ENCODE results near the gene TNS3.

Gene TNS3

DNA sequence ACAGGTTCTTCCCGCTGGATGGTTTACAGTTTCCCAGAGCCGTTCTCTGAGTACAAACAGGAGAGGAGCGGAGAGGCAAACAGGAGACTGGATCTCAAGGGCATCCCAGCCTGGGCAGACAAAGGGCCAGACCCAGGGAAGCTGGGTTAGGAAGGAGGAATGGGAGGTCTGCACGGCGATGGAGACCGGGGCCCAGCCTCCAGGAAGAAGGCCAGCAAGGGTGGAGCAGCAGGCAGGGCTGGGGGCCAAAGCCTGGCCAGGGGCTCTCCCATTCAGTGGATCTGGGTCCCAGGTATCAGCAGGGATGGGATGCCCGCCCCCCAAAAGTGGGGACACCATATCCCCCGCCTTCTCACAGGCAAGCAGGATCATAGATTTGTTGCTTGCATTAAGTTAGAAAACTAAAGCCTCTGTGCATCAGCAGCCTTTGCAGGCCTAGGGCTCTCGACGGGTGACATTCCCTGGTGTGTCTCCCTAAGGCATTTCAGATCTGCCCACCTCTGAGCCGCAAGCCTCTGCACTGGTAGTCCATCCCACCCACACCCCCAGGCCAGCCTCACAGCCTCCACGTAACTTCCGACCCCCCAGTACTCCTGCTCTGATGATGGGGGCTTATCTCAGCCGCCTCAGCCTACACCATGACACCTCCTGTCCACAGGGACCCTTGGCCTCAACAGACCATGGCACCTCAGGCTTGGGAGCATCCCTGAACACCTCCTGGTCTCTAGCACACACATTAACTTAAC is 59.9 kb downstream of the TNS3 start:
- no peak for DNase-seq (ENCODE audit: low spot score)

DNA sequence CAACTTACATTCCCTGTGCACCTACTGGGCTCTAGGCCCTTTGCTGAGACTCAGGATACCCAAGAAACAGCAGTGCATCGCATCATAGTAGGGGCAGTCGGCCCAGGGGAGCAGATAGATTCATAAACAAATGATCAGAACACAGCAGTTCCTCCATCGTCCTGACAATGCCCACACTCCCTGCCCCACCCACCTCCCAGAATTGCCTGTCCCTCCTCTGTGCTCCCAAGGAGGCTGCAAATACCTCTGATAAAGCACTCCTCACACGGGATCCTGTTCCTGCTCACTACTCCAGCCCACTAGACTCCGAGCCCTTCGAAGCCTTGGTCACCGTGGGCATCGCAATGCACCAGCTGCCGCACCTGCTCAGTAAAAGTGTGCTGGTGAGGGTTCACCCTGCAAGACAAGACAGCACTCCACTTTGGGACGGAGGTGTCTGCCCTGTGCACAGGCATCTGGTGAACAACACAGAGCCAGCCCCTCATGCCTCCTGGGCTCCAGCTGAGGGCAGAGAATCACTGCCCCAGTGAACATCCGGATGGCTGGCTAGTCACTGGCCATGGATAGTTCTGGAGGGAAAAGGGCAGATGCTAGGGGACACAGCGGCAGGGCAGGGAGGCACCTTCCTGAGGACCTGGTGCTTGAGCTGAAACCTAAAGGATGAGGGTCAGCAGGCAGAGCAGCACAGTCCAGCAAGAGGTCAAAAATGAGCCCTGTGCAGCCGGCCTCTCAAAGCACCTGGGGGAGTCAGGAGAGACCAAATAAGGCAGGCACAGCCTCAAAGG is 60.7 kb downstream of the TNS3 start:
- no peak for DNase-seq (ENCODE audit: low spot score)

DNA sequence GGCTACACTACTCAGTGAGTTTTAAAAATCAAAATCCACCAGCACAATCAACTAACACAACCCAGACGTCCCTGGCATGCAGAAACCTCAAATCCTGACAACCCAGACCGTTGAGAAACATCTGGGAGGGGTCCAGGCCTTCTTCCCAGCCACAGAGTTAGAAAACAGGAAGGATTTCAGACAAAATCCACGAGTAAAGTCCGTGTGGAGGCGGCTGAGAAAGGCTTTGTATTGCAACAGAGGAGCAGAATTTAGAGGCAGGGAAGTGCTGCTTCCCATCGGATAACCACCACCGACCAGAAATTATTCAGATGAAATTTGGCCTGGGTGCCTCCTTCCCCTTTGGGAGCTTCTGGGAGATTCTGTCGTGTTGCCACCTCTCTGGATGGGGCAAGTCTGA is 61.5 kb downstream of the TNS3 start:
- no peak for DNase-seq (ENCODE audit: low spot score)

DNA sequence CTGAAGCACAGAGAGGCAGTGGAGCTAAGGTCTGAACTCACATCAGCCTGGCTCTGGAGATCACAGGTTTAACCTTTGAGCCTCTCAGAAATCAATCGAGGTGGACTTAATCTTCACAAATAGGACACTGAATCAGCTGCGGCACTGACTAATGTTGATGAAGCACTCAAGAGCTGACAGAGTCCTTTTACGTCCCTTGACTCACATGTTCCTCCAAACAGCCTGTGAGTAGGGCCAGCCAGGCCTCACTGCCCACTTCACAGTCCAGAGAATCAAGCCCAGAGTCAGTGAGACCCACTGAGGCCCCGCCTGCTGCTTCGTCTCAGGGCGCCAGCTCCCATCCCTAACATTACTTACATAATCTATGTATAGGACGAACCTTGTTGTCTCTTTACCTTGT is 63.1 kb downstream of the TNS3 start:
- DNase-seq (ENCODE audit: low spot score) = no peak

DNA sequence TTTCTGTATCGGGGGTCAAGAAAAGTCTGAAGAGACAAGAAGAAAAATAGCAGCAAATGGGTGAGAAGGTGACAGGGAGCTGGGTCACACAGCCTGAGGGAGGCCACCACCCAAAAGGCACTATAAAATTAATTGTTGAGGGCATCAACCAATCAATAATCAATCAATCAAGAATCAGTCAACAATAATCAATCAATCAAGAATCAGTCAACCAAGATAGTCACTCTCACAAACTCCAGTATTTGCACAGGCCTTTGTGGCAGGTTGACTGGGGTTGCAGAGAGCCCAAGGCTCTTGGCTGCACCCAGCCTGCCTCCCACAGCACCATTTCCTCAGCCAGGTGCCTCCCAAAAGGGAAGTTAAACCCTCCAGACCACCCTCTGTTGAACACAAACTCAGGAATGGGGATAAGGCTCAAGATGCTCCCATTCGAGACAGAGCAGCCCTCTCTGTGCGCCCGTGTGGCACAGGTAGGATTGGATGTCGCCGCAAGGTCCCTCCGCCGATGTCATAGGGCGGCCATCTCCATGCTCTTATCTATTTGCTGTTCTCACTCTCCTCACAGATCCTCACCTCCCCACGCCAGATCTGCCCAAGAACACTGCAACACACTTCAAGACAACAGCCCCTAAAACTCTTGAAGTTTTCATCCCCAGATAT is 64.0 kb downstream of the TNS3 start:
- no peak for DNase-seq (ENCODE audit: low spot score)

DNA sequence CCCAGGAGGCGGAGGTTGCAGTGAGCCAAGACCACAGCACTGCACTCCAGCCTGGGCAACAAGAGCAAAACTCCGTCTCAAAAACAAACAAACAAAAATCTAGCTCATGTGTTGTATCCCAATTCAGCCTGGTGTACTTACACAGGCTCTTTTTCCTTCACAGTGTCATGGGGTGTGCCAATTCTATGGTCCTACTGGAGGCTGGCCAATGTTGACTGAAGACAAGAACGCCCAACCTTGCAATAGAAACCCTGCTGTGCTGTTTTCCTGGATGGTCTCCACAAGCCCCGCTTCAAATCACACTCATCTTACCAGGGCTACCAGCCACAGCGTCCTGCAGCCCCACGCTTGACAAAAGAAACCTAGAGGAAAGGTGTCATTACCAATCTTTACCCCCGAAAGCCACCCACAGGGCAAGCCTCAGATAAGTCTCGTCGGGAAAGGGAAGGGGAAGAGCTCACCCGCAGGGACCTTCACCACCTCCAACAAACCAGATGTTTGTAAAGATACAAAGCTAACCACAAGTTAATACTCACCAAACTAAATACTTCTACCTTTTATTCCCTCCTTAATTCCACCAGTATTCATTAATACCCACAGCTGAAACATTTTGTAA is 64.8 kb downstream of the TNS3 start:
- DNase-seq (ENCODE audit: low spot score) = no peak

DNA sequence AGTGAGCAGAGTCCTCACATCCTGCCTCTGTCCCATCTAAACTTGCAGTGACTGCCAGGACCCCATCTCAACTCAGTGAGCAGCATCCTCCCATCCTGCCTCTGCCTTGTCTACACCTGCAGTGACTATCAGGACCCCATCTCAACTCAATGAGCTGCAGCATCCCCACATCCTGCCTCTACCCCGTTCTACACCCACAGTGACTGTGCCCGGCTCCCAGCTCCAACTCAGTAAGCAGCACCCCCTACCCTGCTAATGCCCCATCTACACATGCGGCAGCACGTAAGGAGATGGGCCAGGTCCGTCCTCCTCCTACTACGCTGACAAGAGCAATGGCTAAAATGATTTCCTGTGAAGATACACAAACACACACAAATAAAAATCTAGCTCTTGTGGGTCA is 65.5 kb downstream of the TNS3 start:
- no peak for DNase-seq (ENCODE audit: low spot score)

DNA sequence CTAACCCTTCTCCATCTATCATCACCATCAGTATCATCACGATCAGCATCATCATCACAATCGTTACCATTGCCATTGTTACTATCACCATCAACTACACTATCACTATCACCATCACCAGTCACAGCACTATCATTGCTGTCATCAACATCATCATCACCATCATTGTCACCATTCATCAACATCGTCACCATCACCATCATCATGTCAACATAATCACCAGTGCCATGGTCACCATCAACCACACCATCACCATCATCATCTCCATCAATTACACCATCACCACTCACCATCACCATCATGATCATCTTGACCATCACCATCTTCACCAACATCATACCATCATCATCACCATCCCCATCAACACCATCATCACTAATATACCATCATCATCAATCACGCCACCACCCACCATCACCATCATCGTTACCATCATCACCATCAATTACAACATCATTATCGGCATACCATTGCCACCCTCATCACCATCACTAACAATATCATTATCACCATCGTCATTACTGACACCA is 66.5 kb downstream of the TNS3 start:
- no peak for DNase-seq (ENCODE audit: low spot score)

DNA sequence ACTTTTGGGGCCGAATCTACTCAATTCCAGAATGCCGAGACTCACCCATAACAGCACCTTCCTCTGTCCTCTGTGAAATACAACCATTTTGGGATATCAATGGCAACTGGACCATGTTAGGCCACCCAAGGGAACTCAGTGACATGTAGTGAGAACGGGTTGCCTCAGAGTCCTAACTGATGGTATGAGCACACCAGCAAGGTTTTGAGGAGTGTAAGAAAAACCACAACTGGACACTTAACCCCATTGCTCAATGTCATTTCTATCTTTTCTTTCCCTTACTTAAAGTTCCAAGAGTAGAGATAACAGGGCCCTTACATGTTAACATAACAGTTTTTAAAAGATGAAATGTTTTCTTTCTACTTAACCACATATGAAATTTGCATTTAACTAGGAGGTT is 67.1 kb downstream of the TNS3 start:
- DNase-seq (ENCODE audit: low spot score) = no peak

DNA sequence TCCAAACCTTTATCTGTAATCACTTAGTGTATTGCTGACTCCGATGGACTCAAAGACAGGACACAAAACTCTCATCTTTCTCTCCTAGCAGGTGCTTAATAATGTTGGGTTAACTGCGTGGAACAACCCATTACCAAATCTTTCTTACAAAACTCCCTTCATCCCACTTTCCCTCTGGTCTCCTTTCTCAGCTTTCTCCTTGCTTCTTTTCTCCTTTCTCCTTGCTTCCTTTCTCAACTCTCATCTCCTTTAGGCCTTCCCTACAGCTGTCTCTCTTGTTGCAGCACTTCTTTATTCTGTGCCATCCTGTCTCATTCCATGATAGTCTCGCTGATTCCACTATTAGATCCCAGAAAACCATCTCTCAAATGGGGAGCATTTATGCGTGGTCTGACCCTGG is 67.5 kb downstream of the TNS3 start:
- DNase-seq (ENCODE audit: low spot score) = no peak

DNA sequence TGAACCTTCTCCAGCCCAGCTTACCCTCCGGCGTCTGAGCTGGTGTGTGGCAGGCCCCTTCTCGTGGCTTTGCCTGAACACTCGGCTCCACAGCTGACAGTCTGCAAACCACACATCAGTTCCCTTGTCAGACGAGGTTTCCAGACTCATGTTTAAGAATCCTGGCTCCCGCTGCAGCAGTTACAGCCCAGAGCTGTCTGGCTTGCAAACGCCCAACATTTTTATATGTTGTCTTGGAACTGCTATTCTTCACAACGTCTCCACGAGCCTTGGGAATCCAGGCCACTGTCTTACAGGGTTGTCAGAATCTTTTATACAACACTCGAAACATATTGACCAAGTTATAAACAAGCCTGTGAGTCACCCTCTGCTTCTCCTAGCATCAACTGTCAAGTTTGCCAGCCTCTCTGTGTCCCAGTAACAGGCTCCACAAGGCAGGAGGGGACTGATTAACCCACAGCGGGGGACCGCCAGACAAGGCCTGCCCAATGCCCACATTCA is 68.1 kb downstream of the TNS3 start:
- no peak for DNase-seq (ENCODE audit: low spot score)

DNA sequence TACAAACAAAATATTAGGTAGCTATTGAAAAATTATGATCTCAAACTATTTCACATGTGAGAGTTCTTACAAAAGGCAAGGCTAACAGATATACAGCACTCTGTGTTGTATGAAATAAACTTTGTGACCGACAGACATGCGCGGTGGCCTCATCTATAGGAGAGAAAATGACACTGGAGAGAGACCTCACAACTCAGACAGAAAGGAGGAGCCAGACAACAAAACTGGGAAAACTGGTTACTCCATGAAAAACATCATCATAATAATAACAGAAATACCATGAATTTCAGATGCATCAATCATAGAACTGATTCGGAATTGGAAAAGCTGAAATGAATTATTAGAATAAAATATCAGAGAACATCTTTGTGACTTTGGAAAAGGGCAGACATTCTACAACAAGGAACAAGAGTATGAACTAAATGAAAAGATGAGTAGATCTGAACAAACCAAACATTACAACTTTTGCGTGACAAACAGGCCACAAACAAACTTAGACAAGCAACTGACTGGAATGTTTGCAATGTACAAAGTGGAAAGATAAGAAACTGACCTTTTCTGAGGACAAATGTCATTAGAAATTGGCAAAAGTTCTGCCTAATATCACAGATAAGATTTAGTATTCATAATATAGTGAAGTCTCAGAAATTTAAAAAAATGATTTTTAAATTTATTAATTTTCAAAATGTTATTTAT is 69.3 kb downstream of the TNS3 start:
- no peak for DNase-seq (ENCODE audit: low spot score)

DNA sequence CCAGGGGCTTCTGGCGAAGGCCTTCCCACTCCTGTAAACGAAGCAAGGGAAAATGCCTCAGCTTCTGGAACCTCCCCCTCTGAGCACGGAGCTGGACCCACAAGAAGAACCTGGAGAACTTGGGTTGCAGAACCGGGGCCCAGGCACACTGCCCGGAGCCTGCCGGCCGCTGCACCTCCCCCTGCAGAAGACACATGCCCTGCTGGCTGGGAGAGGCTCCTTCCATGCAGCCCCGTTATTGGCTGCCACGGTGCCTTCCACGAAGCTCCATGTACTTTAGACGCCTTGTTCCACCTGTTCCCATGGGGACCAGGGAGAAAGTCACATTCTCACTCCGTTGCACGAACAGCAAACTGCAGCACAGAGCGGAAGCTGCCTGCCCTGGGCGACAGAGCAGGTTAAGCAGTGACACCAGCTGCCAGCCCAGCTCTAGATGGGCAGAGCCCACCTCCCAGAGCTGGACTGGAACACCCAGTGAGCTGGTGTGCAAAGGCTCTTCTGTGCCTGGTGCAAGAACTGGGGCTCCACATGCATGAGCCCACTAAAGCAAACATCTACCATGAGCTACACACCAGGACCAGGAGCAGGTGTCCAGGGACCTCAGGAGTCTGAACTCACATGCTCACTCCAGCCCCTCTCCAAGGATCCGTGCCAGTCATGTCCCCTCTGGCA is 70.1 kb downstream of the TNS3 start:
- DNase-seq (ENCODE audit: low spot score) = no peak

DNA sequence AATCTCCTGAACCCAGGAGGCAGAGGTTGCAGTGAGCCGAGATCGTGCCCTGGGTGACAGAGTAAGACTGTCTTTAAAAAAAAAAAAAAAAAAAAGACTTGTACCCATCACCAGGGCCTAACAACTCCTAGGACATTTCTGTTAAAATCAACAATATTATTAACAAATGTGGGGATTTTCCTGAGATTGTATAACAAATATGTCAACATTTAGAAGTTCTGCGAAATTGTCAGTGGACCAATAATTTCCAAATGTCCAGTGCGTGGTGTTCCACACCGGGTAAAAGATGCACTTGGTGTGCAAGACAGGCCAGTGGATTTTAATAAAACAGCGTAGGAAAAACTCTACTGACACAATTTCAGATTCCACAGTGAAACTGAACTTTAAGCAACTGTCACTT is 71.1 kb downstream of the TNS3 start:
- DNase-seq (ENCODE audit: low spot score) = no peak

DNA sequence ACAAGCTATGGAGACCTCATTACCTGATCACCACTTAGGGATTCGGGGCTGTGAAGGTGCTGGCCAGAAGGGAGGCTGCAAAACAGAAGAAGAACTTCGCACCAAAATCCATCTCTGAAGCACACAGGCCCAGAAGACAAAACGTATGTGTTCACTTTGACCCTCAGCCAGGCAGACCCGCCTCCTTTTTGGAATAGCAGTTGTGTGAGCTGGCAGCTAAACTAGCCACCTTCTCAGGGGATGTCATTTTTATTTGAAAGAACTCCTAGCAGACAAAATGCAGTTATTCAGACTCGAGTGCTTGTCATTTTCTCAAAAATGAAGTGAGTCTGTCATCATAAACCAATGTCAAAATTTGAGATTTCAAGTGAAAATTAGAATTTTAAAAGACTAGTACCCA is 71.7 kb downstream of the TNS3 start:
- no peak for DNase-seq (ENCODE audit: low spot score)

DNA sequence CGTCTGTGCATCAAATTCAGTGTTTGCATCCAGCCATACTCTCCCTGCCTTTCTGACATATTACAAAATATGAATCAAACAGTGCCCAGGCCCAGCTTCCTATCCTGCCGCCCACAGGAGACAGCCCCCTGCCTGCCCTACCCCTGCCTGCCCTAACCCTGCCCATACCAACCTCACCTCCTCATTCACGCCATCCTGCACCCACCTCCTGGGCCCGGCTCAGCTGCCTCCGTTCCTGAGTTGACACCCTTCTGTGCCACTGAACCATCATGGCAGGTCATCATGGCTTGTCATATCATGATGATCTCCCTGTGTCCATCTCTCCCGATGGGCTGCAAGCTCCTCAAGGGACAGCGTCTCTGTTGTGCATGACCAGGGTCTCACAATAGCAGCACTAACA is 72.3 kb downstream of the TNS3 start:
- DNase-seq (ENCODE audit: low spot score) = no peak

DNA sequence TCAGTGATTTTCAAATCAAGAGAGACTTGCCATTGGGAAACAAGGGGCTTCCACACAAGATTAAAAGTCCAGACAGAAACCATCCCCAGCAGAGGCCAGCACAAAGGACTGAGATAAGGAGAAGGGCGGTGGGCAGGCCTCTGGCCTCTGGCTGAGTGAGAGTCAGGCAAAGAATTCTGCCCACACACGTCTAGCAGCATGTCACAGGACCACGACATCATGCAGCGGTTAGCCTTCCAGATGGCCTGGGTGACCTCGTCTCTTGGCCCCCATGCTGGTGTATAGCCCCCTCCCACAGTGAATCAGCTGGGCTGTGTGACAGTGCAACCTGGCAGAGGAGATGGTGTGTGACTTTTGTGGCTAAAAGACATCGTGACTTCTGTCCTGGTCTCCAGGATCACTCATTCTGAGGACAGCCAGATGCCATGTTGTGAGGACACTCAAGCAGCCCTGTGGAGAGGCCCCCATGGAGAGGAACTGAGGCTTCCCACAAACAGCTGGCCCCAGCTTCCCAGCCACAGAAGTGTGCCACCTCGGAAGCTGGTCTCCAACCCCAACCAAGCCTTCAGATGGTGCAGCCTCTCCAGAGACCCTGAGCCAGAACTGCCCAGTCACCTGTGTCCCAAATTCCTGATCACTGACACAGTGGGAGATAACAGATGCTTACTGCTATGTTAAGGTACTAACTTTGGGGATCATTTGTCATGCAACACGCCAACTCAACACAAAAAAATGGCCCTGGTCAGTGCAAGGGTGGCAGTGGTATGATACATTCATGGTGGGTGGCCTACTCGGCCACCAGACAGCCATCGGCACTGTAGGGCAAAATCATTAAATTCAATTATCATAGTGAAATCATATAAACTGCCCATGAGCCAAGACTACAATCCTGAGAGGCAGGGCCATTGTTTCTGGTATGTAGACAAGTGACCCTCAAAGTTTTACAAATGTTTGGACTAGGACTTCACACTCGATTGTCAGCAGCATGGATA is 73.2 kb downstream of the TNS3 start:
- no peak for DNase-seq (ENCODE audit: low spot score)

DNA sequence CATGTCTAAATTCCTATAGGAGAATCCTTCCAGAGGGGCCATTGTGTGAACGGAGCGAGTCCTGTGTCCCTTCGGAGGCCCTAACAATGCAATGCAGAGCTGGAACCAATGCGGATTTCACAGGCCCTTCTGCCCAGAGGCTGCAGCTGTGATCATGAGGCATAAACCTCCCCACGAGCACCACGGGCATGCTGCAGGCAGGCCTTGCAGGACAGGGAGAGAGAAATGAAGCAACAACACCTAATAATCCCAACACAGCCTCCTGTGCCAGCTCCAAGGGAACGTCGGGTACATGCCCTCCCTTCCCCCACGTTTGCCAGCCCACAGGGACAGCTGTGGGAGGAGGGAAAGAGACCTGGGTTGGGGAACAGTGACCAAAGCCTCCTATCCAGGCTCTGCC is 74.4 kb downstream of the TNS3 start:
- no peak for DNase-seq (ENCODE audit: low spot score)

DNA sequence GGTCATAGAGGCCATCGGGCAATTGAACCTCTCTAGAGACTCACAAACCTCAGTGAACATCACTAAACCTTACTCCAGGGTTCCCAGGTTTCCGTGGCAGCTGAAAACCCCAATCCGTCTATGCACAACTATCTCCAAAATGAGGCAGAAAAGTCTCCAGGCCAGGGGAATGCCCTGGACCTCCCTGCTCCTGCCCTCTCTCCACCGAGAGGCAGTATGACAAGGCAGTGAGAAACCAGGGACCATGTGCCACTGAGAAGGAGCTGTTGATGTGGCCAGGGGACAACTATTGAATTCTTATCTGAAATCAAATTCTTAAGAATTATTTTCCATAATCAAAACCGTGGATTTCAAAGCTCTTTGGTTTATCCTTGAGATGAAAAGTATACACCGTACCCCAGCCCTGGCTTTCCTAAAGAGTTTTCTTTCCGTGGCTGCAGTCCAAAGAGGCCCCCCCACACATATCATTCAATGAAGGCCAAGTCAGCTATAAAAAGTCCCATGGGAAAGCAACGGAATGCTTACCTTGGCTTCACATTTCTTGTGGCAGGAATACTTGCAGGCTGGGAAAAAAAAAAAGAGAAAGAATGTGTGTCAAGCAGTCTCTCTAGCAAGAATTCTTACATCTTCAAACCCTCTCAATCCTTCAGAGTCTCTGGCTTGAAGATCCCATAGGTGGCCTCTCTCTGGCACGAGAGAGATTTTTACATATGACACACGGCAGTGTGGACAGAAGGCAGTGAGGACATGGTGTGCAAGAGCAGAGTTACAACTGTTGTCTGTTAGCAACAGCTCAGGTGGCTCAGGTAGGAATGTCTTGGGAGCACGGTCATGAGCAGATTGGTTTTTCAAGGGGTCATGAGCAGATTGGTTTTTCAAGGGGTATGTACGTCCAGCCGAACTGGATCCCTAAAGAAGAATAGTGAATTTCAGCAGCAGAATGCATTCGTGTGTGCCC is 75.2 kb downstream of the TNS3 start:
- DNase-seq (ENCODE audit: low spot score) = no peak

All from CD4-positive, alpha-beta T cell treated with Interleukin-2 at 100 ng/mL for 4 hours (primary cell).